Prostate gland (tissue), 2 donors: Measurements from ENCODE around the gene KRTAP6-3.

Source experiments
- CTCF ChIP-seq, 4 experiments: fragments of 200-600 bp in 2 of 4; fragments of 450-650 bp in 2 of 4; sonication (generic) in 2 of 4; IDR thresholded peaks; 1 replicate in 3 of 4; 2 replicates in 1 of 4; pipeline ENCODE4 v1.5.1; 2016 to 2019; ENCODE audit warnings: antibody characterized with exemption in 4 of 4, mild to moderate bottlenecking in 2 of 4, moderate library complexity in 2 of 4
- POLR2A ChIP-seq: fragments of 450-650 bp; IDR thresholded peaks from one replicate; pipeline ENCODE4 v1.6.1; 2016; ENCODE audit warnings: antibody characterized with exemption, mild to moderate bottlenecking
- POLR2AphosphoS5 ChIP-seq: sonication (generic); formaldehyde crosslinking; IDR thresholded peaks from one replicate; pipeline ENCODE4 v1.6.1; 2017; ENCODE audit warnings: antibody characterized with exemption

- TF ChIP-seq CTCF (IDR thresholded peaks at IDR 0.05) = no peak
- TF ChIP-seq POLR2AphosphoS5 = no peak
- TF ChIP-seq POLR2A = no peak
Measured at GRCh38 chr21:30567617-30568016, 24.6 kb upstream of the KRTAP6-3 start.
